AG09309 (cell line): Measurements from ENCODE around the gene NAV3.
"Not testable (repeated sequence)": the region's sequence is repeated elsewhere in the genome, so short reads cannot be mapped to it uniquely, and the experiment has no call there.

ENCODE experiments used
- DNase-seq: peaks from one replicate; pipeline ENCODE4 v3.0.0-alpha.2; 2010; ENCODE audit warnings: low read depth
- H3K4me3 ChIP-seq: 2 replicates; pipeline ENCODE4 v1.5.1; 2011; ENCODE audit warnings: mild to moderate bottlenecking, low read depth, low read length, moderate library complexity; ENCODE audit not compliant: control insufficient read depth
- CTCF ChIP-seq: IDR thresholded peaks from 2 replicates; pipeline ENCODE4 v1.5.1; 2011; ENCODE audit warnings: mild to moderate bottlenecking, low read depth, low read length, inconsistent platforms; ENCODE audit not compliant: insufficient read depth, control insufficient read depth; ENCODE audit errors: missing control alignments

The NAV3 gene

GRCh38 chr12:78095623-78096022, 264.9 kb downstream of the NAV3 start:
- no peak for TF ChIP-seq CTCF
- no peak overlapping the region for H3K4me3 ChIP-seq
- no peak for DNase-seq

- peak; percentile 23 for TF ChIP-seq CTCF
- no peak overlapping the region for H3K4me3 ChIP-seq
- no peak for DNase-seq
These were observed 266.4 kb downstream of the NAV3 start for GRCh38 chr12:78096909-78097597.

- no peak for DNase-seq
- H3K4me3 ChIP-seq: no peak overlapping the region
- TF ChIP-seq CTCF: no peak
These were observed 269.1 kb downstream of the NAV3 start for GRCh38 chr12:78099806-78100205.

GRCh38 chr12:78101113-78101876, 270.6 kb downstream of the NAV3 start:
- no peak for DNase-seq
- no peak for TF ChIP-seq CTCF
- no peak overlapping the region for H3K4me3 ChIP-seq

- no peak for TF ChIP-seq CTCF
- no peak for DNase-seq
- no peak overlapping the region for H3K4me3 ChIP-seq
These were observed 271.4 kb downstream of the NAV3 start for GRCh38 chr12:78101946-78102635.

- not testable (repeated sequence) for H3K4me3 ChIP-seq, DNase-seq
These were observed 272.1 kb downstream of the NAV3 start for GRCh38 chr12:78102801-78103200.

- DNase-seq: no peak
- no peak for TF ChIP-seq CTCF
- no peak overlapping the region for H3K4me3 ChIP-seq
These were observed 285.2 kb downstream of the NAV3 start for GRCh38 chr12:78115889-78116288.
